Chondrocyte (in vitro differentiated cells): ENCODE data around the gene QKI. TPM values are rescaled to one million over a fixed set of nuclear protein-coding genes. Genes with fewer than 3 reads are reported as not detected.
"Not testable (repeated sequence)": the region's sequence is repeated elsewhere in the genome, so short reads cannot be mapped to it uniquely, and the experiment has no call there.

Experiments used
- DNase-seq: peaks from one replicate; pipeline ENCODE4 v3.0.0; 2021; ENCODE audit warnings: mixed read lengths, low spot score
- H3K27ac Mint-ChIP-seq: one replicate; pipeline ENCODE4 v1.8.0; 2021; ENCODE audit warnings: mild to moderate bottlenecking, moderate library complexity, mixed read lengths; ENCODE audit not compliant: unreplicated experiment
- H3K27me3 Mint-ChIP-seq: 2 replicates; pipeline ENCODE4 v1.8.0; 2021; ENCODE audit warnings: low read depth, mixed read lengths
- H3K36me3 Mint-ChIP-seq: 2 replicates; pipeline ENCODE4 v1.8.0; 2021; ENCODE audit warnings: low read depth, mixed read lengths
- H3K4me1 Mint-ChIP-seq: 2 replicates; pipeline ENCODE4 v1.8.0; 2021; ENCODE audit warnings: low read depth, mild to moderate bottlenecking, mixed read lengths
- H3K4me3 Mint-ChIP-seq: one replicate; pipeline ENCODE4 v1.8.0; 2021; ENCODE audit warnings: mild to moderate bottlenecking, moderate library complexity, mixed read lengths; ENCODE audit not compliant: unreplicated experiment
- H3K9me3 Mint-ChIP-seq: 2 replicates; pipeline ENCODE4 v1.8.0; 2021; ENCODE audit warnings: low read depth, mixed read lengths
- total RNA-seq: library from RNA; stranded (reverse); gene quantifications from 3 replicates; pipeline ENCODE4 v1.2.1, GENCODE V29; 2021
- TF ChIP-seq, protein P1 (sequence below): fragments of 200-600 bp; sonication (generic); IDR thresholded peaks from 2 replicates; pipeline ENCODE4 v1.5.0; 2021; ENCODE audit warnings: antibody characterized with exemption, mild to moderate bottlenecking, moderate library complexity

Gene QKI
- total RNA-seq, 1 donor from 2014 or later: 189 TPM

DNA sequence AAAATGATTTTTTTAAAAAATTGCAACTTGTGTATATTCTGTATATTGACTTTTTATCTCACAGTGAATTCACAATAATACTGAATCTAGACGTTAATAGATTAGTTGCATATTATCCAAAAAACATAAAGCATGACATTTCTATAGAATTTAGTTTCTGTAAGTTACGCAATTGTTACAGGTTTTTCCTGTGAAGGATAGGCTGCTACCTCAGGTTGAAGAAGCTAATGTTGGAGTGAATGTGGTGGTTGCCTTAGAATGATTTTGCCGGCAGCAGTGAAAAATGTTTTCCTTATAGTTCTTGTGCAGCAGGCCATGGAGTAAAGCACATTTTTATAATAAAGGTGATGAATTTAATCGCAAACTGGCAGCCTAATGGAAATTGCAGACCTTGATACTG, 20.5 kb downstream of the QKI start:
- no peaks in the 10 kb centered on the region for H3K27me3 Mint-ChIP-seq
- H3K36me3 Mint-ChIP-seq: peaks cover 2% of the 10 kb centered on the region
- H3K4me1 Mint-ChIP-seq: peaks cover 73% of the 10 kb centered on the region
- no peaks in the 10 kb centered on the region for H3K9me3 Mint-ChIP-seq
- TF ChIP-seq, protein P1, sequence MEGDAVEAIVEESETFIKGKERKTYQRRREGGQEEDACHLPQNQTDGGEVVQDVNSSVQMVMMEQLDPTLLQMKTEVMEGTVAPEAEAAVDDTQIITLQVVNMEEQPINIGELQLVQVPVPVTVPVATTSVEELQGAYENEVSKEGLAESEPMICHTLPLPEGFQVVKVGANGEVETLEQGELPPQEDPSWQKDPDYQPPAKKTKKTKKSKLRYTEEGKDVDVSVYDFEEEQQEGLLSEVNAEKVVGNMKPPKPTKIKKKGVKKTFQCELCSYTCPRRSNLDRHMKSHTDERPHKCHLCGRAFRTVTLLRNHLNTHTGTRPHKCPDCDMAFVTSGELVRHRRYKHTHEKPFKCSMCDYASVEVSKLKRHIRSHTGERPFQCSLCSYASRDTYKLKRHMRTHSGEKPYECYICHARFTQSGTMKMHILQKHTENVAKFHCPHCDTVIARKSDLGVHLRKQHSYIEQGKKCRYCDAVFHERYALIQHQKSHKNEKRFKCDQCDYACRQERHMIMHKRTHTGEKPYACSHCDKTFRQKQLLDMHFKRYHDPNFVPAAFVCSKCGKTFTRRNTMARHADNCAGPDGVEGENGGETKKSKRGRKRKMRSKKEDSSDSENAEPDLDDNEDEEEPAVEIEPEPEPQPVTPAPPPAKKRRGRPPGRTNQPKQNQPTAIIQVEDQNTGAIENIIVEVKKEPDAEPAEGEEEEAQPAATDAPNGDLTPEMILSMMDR: no peak
- no peak overlapping the region for H3K4me3 Mint-ChIP-seq
- H3K27ac Mint-ChIP-seq: no peak overlapping the region
- DNase-seq: no peak

DNA sequence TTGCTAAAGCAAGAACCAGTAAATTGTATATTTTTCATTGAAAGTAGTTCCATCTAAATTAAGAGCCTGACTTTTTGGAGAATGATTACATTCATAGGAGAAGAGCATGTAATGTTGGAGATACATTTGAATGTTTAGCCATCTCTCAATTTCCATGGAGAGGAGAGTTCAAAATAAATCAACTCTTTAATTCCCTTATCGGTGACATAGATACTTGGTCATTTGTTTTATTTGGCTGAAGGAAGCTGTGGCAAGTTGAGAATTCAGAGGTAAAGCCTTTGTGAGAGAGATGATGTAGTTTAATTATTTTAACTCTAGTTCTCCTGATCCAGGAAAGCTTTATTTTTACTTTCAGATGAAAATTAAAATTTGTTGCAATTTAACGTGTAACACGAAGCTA, 22.3 kb downstream of the QKI start:
- Mint-ChIP-seq H3K27ac (no peak overlapping the region), H3K9me3 (no peaks in the 10 kb centered on the region), H3K27me3 (no peaks in the 10 kb centered on the region), H3K4me3 (no peak overlapping the region), H3K36me3 (peaks cover 2% of the 10 kb centered on the region), H3K4me1 (peaks cover 67% of the 10 kb centered on the region)
- TF ChIP-seq, protein P1: no peak
- DNase-seq: no peak

DNA sequence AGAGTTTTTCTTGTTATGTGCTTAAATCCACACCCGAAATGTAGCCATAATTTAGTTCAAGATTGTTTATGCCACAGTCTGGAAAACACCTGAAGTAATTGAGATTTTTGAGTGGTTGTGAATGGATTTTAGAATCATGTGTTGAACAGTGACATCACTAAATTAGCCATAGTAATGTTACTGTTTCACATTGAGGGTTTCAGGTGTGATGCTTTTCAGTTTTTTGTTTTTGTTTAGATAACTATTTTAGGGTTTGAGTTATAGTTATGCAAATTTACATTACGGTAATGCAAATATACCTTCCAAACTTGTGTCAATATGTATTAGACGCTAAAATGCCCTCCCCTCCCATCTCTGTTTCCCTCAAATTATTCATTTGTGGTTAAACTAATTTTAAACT, 22.9 kb downstream of the QKI start:
- H3K9me3 Mint-ChIP-seq: no peaks in the 10 kb centered on the region
- peaks cover 66% of the 10 kb centered on the region for H3K4me1 Mint-ChIP-seq

DNA sequence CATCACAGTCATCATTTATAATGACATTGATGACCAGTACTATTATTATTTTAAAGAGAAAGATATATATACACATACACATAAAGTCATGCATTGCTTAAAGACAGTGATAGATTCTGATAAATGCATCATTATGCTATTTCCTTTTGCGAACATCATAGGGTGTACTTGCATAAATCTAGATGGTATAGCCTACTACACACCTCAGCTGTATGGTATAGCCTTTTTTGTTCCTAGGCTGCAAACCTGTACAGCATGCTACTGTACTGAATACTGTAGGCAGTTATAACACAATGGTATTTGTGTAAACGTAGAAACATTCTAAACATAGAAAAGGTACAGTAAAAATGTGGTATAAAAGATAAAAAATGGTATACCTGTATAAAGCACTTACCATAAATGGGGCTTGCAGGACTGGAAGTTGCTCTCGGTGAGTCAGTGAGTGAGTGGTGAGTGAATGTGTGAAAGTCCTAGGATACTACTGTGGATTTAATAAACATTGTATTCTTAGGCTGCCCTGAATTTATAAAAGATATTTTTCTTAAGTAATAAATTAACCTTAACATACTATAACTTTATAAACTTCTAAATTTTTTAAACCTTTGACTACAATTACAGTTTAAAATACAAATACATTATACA, 23.9 kb downstream of the QKI start:
- H3K36me3 Mint-ChIP-seq: peaks cover 2% of the 10 kb centered on the region
- H3K9me3 Mint-ChIP-seq: no peaks in the 10 kb centered on the region
- no peaks in the 10 kb centered on the region for H3K27me3 Mint-ChIP-seq
- no peak overlapping the region for H3K27ac Mint-ChIP-seq
- H3K4me1 Mint-ChIP-seq: peaks cover 64% of the 10 kb centered on the region
- H3K4me3 Mint-ChIP-seq: no peak overlapping the region
- no peak for DNase-seq
- TF ChIP-seq, protein P1: no peak

More for the DNA sequence above, 22.9 kb downstream of the QKI start:
- Mint-ChIP-seq H3K27me3 (no peaks in the 10 kb centered on the region), H3K36me3 (peaks cover 2% of the 10 kb centered on the region), H3K4me3 (no peak overlapping the region), H3K27ac (peak overlapping the region; percentile 58)
- no peak for DNase-seq
- TF ChIP-seq, protein P1: no peak

DNA sequence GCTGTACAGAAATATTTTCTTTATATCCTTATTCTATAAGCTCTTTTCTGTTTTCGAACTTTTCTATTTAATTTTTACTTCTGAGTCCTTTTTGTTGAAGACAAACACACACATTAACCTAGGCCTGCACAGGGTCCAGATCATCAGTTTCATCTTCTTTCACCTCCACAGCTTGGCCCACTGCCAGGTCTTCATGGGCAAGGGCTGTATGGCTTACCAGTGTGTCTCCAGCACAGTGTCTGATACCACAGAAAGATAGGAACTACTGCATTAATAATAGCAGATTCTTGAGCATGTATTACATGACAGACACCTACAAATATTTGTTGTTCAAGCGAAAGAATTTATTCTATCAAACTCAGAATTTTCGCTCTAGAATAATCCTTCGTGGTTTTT, 24.4 kb downstream of the QKI start:
- TF ChIP-seq, protein P1: no peak
- H3K36me3 Mint-ChIP-seq: peaks cover 2% of the 10 kb centered on the region
- H3K9me3 Mint-ChIP-seq: no peaks in the 10 kb centered on the region
- peaks cover 65% of the 10 kb centered on the region for H3K4me1 Mint-ChIP-seq
- H3K27ac Mint-ChIP-seq: peak overlapping the region; percentile 34
- H3K4me3 Mint-ChIP-seq: no peak overlapping the region
- no peak for DNase-seq
- no peaks in the 10 kb centered on the region for H3K27me3 Mint-ChIP-seq

DNA sequence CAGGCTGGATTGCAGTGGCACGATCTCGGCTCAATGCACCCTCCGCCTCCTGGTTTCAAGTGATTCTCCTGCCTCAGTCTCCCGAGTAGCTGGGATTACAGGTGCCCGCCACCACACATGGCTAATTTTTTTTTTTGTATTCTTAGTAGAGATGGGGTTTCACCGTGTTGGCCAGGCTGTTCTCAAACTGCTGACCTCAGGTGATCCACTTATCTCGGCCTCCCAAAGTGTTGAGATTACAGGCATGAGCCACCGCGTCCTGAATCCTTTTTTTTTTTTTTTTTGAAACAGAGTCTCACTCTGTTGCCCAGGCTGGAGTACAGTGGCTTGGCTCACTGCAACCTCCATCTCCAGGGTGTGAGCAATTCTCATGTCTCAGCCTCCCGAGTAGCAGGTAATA, 24.9 kb downstream of the QKI start:
- H3K27ac Mint-ChIP-seq, H3K9me3 Mint-ChIP-seq, H3K4me3 Mint-ChIP-seq, DNase-seq, H3K27me3 Mint-ChIP-seq, H3K36me3 Mint-ChIP-seq: not testable (repeated sequence)
- peaks cover 67% of the 10 kb centered on the region for H3K4me1 Mint-ChIP-seq
